ENCODE results near the gene ISL1.

Gene ISL1

GRCh38 chr5:51380603-51381207 lies 2.5 kb upstream of the ISL1 start:
- Mint-ChIP-seq H3K27ac (no peak overlapping the region), H3K4me1 (peaks cover 6 to 18% of the 10 kb centered on the region in 2 donors), H3K4me3 (no peak overlapping the region), H3K27me3 (peaks cover 81 to 91% of the 10 kb centered on the region in 2 donors), H3K36me3 (peaks cover 5 to 6% of the 10 kb centered on the region in 2 donors), H3K9me3 (peaks cover 0 to 4% of the 10 kb centered on the region in 2 donors)
- ATAC-seq (replicated peaks) (no peak), DNase-seq (no peak)

DNA sequence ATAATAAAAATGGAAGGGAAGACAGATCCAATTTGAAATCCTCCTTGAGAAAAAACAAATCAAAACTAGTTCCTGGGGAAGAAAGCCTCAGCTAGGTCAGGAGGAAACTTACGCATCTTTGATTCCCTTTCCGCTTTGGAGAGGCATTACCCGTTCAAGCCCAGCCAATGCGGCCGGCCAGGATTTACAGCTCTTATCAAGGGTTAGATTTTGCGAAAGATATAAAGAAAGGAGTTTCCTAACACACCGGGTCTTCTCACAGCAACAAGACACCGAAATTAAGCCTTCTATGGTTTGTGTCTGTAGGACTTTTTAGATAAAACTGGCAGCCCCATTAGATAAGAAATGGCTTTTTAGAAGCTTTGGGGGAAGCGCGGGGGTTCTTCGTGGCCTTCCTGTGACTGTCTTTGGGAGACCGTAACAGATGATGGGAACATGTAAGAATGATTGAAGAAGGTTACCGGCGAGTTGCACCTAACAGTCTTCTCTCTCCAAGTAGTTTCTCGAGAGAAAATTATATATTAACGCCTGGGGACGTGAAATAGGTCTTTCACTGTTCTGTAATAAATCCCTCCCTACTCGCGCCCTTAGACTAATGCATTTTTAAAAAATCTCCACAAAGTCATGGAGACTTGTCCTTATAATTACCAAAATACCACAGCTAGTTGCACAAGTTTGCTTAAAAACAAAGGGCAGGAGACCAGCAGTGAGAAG lies 1.3 kb upstream of the ISL1 start:
- Mint-ChIP-seq H3K4me3 (no peak overlapping the region), H3K9me3 (peaks cover 0 to 4% of the 10 kb centered on the region in 2 donors), H3K36me3 (peaks cover 5 to 6% of the 10 kb centered on the region in 2 donors), H3K27me3 (peaks cover 86 to 96% of the 10 kb centered on the region in 2 donors), H3K4me1 (peaks cover 6 to 18% of the 10 kb centered on the region in 2 donors), H3K27ac (peak overlapping the region; percentile 9)
- ATAC-seq (replicated peaks) (no peak), DNase-seq (no peak)

GRCh38 chr5:51382521-51383130 lies 622 bp upstream of the ISL1 start:
- Mint-ChIP-seq H3K4me1 (peaks cover 7 to 18% of the 10 kb centered on the region in 2 donors), H3K9me3 (peaks cover 0 to 4% of the 10 kb centered on the region in 2 donors), H3K36me3 (peaks cover 5 to 6% of the 10 kb centered on the region in 2 donors), H3K4me3 (peak overlapping the region in 1 of 2 donors; percentile 10), H3K27ac (peak overlapping the region; percentile 47), H3K27me3 (peaks cover 86 to 96% of the 10 kb centered on the region in 2 donors)
- DNase-seq (no peak), ATAC-seq (replicated peaks) (no peak)

GRCh38 chr5:51384281-51384840 lies 1.1 kb downstream of the ISL1 start:
- Mint-ChIP-seq H3K4me1 (peaks cover 1 to 18% of the 10 kb centered on the region in 2 donors), H3K4me3 (no peak overlapping the region), H3K27me3 (peaks cover 83 to 95% of the 10 kb centered on the region in 2 donors), H3K27ac (no peak overlapping the region), H3K36me3 (peaks cover 5 to 6% of the 10 kb centered on the region in 2 donors), H3K9me3 (no peaks in the 10 kb centered on the region)
- DNase-seq, result no peak
- ATAC-seq (replicated peaks), result no peak

- H3K27me3 Mint-ChIP-seq, result peaks cover 79 to 94% of the 10 kb centered on the region in 2 donors
- H3K36me3 Mint-ChIP-seq, result peaks cover 5 to 6% of the 10 kb centered on the region in 2 donors
- no peak overlapping the region for H3K27ac Mint-ChIP-seq
- DNase-seq (no peak), ATAC-seq (replicated peaks) (no peak)
- H3K9me3 Mint-ChIP-seq, result no peaks in the 10 kb centered on the region
- no peak overlapping the region for H3K4me3 Mint-ChIP-seq
- H3K4me1 Mint-ChIP-seq, result peaks cover 1 to 18% of the 10 kb centered on the region in 2 donors
Observed at GRCh38 chr5:51385216-51385615, 2.0 kb downstream of the ISL1 start.

DNA sequence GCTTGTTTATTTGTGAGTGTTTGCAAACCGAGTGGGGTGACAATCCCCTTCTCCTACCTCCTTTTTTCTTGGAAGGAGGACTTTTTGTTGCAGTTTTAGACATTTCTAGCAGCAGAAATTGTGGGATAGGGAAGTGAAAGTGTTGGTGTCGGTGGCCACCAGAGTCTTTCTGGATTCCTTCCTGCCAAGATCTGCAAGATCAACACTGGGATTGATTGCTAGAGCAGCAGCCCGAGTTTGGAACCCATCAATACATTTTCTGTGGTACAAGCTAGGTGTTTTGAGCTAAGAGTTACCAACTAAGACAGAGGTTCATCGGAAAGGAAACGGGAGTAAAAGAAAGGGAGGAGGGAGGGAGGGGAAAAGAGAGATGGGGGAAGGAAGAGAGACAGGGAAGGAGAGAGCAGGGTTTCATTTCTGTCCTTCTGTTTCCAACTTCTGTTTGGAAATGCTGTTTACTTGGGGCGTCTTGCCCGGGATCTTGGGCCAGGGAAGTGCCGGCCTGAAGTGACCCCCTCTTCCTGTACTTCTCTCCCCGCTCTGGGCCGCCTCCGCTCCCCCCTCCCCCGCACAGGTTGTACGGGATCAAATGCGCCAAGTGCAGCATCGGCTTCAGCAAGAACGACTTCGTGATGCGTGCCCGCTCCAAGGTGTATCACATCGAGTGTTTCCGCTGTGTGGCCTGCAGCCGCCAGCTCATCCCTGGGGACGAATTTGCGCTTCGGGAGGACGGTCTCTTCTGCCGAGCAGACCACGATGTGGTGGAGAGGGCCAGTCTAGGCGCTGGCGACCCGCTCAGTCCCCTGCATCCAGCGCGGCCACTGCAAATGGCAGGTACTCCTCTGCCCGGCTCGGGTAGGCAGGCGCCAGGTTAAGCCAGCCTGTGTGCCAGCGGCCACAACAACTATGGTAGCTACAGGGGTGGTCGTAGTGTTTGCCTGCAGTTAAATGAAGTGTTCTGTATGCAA lies 4.0 kb downstream of the ISL1 start:
- Mint-ChIP-seq H3K4me3 (no peak overlapping the region), H3K9me3 (no peaks in the 10 kb centered on the region), H3K27ac (no peak overlapping the region), H3K4me1 (peaks cover 1 to 11% of the 10 kb centered on the region in 2 donors), H3K36me3 (peaks cover 5 to 6% of the 10 kb centered on the region in 2 donors), H3K27me3 (peaks cover 73 to 91% of the 10 kb centered on the region in 2 donors)
- no peak for ATAC-seq (replicated peaks)
- DNase-seq, result no peak

DNA sequence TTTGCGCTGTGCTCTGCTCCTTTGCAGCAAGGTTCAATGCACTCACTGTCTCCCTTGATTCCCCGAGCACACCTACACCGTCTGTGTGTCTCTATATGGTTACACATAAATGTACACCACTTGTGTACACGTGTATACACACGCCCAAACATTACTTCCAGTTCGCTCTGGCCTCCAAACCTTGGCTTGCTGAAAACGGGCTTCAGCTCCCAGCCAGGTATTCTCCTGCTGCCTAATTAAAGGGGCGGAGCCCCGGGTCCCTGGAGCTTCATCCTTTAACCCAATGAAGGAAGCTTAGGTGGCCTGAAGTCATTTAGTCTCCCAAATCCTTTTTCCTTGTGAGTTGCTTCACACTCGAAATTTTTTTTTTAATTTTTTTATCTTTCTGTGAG lies 4.6 kb downstream of the ISL1 start:
- ATAC-seq (replicated peaks) (no peak), DNase-seq (no peak)
- peaks cover 72 to 85% of the 10 kb centered on the region in 2 donors for H3K27me3 Mint-ChIP-seq
- H3K36me3 Mint-ChIP-seq, result peaks cover 5 to 6% of the 10 kb centered on the region in 2 donors
- no peak overlapping the region for H3K4me3 Mint-ChIP-seq
- no peak overlapping the region for H3K27ac Mint-ChIP-seq
- H3K4me1 Mint-ChIP-seq, result peaks cover 1 to 7% of the 10 kb centered on the region in 2 donors
- H3K9me3 Mint-ChIP-seq, result no peaks in the 10 kb centered on the region

DNA sequence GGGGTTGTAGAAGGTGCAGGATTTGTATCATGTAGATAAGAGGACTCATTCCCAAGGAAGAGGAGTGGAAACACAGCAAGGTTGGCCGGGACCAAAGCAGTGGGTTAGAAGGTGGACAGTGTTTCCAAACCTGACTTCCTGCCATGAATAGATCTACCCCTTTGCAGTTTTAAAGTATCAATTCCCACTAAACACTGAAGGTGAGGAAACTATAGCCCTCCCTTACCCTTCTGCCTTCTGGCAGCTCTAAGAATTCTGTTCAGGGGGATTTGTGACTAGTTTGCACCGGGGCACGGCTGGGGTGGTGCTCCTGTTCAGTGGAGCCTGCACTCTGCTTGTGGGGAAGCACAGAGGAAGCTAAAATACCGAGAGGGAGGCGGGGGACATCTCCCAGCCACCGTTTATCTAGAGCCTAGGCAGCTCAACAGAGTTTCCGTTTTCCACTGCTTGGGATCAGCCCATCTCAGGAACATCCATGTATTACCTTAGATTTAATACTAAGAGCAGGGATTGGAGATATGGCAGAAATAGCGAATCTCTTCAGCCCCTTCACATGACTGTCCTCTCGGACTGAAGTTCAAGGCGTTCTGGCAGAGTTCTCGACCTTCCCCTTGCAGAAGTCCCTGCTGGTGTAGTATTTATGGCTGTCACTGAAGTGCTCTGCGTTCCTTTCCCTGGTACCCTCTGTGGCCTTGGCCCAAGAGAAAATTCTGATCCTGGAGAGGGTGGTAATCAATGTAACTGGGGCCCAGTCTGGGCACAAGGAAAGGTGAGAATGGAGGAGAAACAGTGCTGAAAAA lies 5.4 kb downstream of the ISL1 start:
- no peaks in the 10 kb centered on the region for H3K9me3 Mint-ChIP-seq
- H3K4me1 Mint-ChIP-seq, result peaks cover 0 to 1% of the 10 kb centered on the region in 2 donors
- ATAC-seq (replicated peaks) (no peak), DNase-seq (no peak)
- no peaks in the 10 kb centered on the region for H3K36me3 Mint-ChIP-seq
- no peak overlapping the region for H3K4me3 Mint-ChIP-seq
- peaks cover 65 to 77% of the 10 kb centered on the region in 2 donors for H3K27me3 Mint-ChIP-seq
- no peak overlapping the region for H3K27ac Mint-ChIP-seq

DNA sequence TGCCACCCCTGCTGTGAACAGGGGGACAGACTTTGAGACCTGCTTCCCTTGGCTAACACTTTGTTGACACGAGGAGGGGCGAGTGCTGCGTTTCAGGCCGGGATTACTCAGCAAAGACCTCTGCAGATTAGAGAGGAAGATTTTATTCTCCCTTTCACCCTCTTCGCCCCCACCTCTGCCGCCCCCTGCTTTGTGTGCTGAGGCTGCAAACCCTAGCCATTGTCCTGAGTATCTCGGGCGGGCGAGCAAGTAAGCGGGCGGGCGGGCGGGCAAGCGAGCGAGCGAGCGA lies 6.0 kb downstream of the ISL1 start:
- ATAC-seq (replicated peaks), result no peak
- H3K27me3 Mint-ChIP-seq, result peaks cover 60 to 72% of the 10 kb centered on the region in 2 donors
- no peaks in the 10 kb centered on the region for H3K9me3 Mint-ChIP-seq
- DNase-seq, result no peak
- H3K4me3 Mint-ChIP-seq, result no peak overlapping the region
- no peak overlapping the region for H3K27ac Mint-ChIP-seq
- no peaks in the 10 kb centered on the region for H3K36me3 Mint-ChIP-seq
- peaks cover 0 to 1% of the 10 kb centered on the region in 2 donors for H3K4me1 Mint-ChIP-seq

DNA sequence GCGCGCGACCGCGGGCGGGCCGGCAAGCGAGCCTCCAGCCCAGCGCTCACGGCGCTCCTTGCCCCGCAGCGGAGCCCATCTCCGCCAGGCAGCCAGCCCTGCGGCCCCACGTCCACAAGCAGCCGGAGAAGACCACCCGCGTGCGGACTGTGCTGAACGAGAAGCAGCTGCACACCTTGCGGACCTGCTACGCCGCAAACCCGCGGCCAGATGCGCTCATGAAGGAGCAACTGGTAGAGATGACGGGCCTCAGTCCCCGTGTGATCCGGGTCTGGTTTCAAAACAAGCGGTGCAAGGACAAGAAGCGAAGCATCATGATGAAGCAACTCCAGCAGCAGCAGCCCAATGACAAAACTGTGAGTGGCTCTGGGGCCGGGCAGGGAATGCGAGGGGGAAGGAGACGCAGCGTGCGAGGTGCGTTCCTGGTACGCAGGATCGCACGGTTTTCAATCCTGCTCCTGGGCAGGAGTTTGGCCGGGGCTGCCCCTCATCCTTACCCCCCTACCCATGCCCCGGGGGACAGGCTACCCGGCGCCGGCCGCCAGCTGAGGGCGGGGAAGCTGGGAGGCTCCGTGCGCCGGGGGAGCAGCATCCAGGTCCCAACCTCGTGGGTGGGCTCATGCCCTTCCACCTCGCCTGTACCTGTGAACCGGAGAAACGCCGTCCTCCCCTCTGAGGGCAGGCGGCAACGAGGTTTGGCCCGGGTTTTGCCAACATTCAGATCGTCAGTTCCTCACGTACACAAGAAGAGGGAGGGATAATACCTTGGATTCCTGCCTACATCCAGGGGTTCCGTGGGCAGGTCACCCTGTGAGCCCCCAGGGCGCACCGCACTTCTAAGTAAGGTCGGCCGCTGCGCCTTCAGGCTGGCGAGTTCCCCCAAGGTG lies 6.6 kb downstream of the ISL1 start:
- no peaks in the 10 kb centered on the region for H3K9me3 Mint-ChIP-seq
- peaks cover 54 to 66% of the 10 kb centered on the region in 2 donors for H3K27me3 Mint-ChIP-seq
- no peak for ATAC-seq (replicated peaks)
- H3K4me3 Mint-ChIP-seq, result no peak overlapping the region
- H3K36me3 Mint-ChIP-seq, result no peaks in the 10 kb centered on the region
- peaks cover 0 to 1% of the 10 kb centered on the region in 2 donors for H3K4me1 Mint-ChIP-seq
- peak overlapping the region; percentile 14 for H3K27ac Mint-ChIP-seq
- no peak for DNase-seq

DNA sequence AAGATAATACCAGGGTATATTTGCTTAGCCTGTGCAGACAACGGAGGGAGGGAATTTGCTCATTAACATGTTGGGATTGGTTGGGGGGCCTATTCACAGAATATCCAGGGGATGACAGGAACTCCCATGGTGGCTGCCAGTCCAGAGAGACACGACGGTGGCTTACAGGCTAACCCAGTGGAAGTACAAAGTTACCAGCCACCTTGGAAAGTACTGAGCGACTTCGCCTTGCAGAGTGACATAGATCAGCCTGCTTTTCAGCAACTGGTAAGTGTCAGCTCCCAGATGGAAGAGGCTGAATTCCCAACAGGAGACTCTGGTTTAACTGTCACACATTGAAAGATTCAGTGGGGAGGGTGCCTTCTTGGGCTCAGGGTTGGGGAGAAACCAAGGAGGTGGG lies 7.9 kb downstream of the ISL1 start:
- peaks cover 59 to 65% of the 10 kb centered on the region in 2 donors for H3K27me3 Mint-ChIP-seq
- H3K4me1 Mint-ChIP-seq, result peaks cover 0 to 1% of the 10 kb centered on the region in 2 donors
- ATAC-seq (replicated peaks), result no peak
- H3K27ac Mint-ChIP-seq, result no peak overlapping the region
- H3K9me3 Mint-ChIP-seq, result no peaks in the 10 kb centered on the region
- DNase-seq, result no peak
- H3K4me3 Mint-ChIP-seq, result no peak overlapping the region
- no peaks in the 10 kb centered on the region for H3K36me3 Mint-ChIP-seq

DNA sequence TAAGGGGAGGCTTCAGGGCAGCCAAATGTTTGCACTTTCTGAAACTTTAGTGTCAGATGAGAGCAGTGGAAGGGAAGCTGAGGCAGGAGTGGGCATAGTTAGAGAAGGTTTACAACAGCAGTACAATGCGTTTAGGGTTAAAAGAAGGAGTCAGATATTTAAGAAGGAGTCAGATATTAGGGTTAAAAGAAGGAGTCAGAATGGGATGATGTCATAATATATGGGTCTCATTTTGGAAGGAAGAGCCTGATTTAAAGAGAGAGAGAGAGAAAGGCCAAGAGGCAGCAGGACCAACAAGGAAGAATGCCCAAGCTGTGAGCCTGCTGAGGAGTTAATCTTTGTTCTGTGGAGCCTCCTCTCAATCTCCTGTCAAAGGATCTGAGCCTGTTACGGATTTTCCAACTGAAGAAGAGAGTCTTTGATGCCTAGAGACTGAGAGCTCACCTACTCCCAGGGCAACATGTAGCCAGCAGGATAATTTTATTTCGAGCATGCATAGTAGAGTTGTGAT lies 9.5 kb downstream of the ISL1 start:
- ATAC-seq (replicated peaks) (no peak), DNase-seq (no peak)
- H3K4me1 Mint-ChIP-seq, result no peaks in the 10 kb centered on the region
- H3K27ac Mint-ChIP-seq, result no peak overlapping the region
- no peaks in the 10 kb centered on the region for H3K9me3 Mint-ChIP-seq
- no peaks in the 10 kb centered on the region for H3K36me3 Mint-ChIP-seq
- H3K27me3 Mint-ChIP-seq, result peaks cover 58 to 65% of the 10 kb centered on the region in 2 donors
- no peak overlapping the region for H3K4me3 Mint-ChIP-seq

Data from stimulated activated naive B cell treated with anti-CD40 and anti-IgM and Interleukin-4, amounts not matched to agents 10 μg/mL and 1 μg/mL and 100 μg/mL, for 72 hours (primary cell).